Stimulated activated CD4-positive, alpha-beta T cell treated with anti-CD3 and anti-CD28 coated beads, Interleukin-12 subunit alpha, Interleukin-12 subunit beta, amount 100 ng/mL, for 24 hours (primary cell): ENCODE measurements around the gene CCDC102B.

Experiments
- DNase-seq, 2 experiments: peaks; one replicate each; pipeline ENCODE4 v3.0.0-alpha.2; 2020; ENCODE audit warnings: low read depth in 2 of 2

CCDC102B gene

DNA sequence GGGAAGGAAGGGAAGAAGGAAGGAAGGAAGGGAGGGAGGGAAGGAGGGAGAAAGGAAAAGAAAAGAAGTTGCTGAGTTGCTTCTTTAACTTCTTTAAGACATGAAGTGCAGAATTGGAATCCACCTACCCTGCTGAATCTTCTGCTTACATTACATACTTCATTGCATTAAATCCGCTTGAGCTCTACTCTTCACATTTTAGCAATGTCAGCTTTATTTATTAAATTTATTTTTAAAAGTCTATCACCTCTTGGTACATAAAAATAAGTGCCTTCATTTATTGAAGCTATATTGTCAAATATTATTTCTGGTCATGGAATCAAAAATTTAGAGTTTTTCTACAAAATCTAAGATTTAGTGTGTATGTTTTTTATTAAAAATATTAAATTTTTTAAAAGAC, 284.6 kb downstream of the CCDC102B start:
- DNase-seq = no peak

DNA sequence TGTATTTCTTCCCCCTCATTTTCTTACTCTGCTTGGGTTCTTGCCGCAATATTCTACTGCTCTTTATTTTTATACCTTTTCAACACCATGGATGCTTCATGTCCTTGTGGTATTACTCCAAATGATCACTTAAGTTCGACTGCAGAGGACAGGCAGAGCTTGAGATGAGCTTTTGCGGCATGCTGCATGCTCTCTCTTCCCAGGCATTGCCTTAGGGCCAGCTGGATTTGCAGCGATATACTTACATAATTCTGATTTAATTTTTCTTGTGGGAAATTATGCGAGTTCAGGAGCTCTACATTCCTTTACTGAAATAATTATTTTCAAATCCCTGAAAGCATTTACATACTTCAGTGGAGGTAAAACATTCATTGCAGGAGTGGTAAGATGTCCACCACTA, 288.1 kb downstream of the CCDC102B start:
- DNase-seq = no peak

DNA sequence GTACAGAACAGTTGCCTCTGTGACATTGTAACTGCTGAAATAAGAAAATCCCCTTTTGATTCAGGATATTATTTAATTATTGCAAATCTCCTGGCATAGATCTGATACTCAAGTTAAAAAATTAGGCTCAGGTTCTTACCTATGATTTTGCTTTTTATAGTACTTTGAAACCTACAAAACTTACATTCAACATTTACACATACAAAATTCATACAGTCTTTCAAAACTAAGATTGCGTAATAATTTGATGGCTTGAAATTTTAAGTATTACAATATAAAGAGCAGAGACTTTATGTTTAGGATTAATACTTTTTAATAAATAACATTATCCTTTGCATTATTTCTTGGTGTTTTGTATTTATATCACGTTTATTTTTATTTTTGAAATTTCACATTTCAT, 291.1 kb downstream of the CCDC102B start:
- no peak for DNase-seq

DNA sequence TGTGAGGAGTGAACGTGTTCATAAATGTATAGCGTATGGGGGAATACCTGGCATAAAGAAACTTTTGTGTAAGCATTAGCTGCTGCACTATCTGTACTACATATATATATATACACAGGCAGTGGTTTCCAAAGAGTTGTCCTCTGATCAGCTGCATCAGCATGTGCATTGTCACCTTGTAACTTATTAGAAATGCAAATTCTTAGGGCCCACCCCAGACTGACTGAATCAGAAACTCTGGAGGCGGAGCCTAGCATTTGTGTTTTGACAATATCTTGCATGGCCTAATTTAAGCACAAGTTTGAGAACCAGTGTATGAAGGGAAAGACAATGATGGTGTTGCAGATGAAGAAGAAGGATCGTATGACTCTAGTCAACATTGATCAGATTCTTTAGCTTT, 299.5 kb downstream of the CCDC102B start:
- no peak for DNase-seq

DNA sequence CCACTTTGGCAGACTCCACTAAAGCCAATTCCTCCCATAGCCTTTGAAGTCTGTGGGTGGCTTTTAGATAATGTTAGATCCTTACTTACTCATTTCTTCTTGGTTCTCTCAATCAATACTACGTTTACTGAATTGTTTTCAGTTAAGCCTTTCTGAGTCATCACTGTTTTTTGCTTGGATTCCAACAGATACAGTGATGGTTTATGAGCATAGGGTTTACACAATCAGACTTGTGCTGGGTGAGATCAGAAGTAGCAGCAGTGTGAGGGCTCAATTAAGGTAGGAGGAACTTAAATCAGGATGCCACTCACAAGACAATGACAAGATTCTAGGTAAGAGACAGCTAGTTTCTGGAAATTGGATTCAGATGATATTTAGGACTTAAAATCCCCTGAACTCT, 305.1 kb downstream of the CCDC102B start:
- no peak for DNase-seq
